Endometrial microvascular endothelial cells (primary cell): ENCODE data around the gene IL13RA1. TPM values are rescaled to one million over a fixed set of nuclear protein-coding genes. Genes with fewer than 3 reads are reported as not detected.
"Not testable (repeated sequence)": the region's sequence is repeated elsewhere in the genome, so short reads cannot be mapped to it uniquely, and the experiment has no call there.

Experiments used
- in situ Hi-C: cut with HindIII; loops from 2 replicates; pipeline ENCODE4 v1.10.0; 2017; ENCODE audit warnings: low sequenced_read_pairs, low pct_unique_long_range_greater_than_20kb; ENCODE audit errors: inconsistent ontology term
- total RNA-seq: library from RNA; depleted of rRNA; stranded (reverse); fragments of >200 nt; gene quantifications from one replicate; pipeline ENCODE4 v1.2.3, GENCODE V29; 2015; ENCODE audit errors: inconsistent ontology term

IL13RA1 gene
- total RNA-seq = 64.4 TPM

DNA sequence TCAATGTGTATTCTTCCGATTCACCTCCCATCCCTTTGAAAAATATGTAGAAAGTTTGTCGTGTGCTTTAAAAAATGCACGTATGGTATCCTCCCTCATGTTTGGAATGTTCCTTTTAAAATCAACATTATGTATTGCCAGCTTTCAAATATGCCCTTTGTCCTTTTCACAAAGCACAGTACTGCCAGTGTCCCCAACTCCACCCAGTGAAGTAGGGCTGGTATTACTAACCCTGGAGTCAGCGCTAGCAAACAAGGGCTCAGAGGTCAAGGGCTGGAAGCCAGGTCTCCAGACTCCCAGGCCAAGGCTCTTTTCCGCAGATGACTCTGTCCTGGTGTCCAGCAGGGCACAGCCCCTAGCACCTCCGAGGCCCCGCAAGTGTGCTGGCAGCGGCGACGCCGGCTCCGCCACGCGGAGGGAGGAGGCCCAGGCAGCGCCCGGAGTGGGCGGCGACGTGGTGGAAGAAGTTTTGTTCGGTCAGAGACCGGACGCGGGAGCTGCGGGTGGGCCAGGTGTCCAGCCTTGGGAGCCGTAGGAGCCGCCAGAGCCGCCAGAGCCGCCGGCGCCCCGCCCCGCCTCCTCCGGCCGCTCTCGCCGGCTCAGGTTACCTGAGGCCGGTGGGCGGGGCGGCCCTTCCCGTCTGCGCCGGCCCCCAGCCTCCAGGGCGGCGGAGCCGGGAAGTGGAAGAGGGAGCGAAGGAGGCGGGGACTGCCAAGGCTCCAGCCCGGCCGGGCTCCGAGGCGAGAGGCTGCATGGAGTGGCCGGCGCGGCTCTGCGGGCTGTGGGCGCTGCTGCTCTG lies at the start of gene IL13RA1:
Gene IL13RA1, plus strand, starts transcription at position 720 of the 799 bp plus-strand sequence. Its CDS starts 33 bp downstream, at position 753.
- in situ Hi-C loops = no loop called here

DNA sequence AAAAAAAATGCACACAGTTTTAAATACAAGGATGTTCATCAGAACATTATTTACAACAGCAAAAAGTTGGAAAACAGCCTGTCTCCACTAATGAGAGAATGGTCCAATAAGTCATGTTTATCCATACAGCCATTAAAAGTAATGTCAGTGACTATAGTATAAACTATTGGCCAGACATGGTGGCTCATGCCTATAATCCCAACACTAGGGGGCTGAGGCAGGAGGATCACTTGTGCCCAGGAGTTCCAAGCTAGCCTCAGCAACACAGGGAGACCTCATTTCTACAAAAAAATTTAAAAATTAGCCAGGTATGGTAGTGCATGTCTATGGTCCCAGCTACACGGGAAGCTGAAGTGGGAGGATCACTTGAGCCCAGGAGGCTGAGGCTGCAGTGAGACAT lies 48.1 kb upstream of the IL13RA1 start:
- in situ Hi-C loops = no loop called here

DNA sequence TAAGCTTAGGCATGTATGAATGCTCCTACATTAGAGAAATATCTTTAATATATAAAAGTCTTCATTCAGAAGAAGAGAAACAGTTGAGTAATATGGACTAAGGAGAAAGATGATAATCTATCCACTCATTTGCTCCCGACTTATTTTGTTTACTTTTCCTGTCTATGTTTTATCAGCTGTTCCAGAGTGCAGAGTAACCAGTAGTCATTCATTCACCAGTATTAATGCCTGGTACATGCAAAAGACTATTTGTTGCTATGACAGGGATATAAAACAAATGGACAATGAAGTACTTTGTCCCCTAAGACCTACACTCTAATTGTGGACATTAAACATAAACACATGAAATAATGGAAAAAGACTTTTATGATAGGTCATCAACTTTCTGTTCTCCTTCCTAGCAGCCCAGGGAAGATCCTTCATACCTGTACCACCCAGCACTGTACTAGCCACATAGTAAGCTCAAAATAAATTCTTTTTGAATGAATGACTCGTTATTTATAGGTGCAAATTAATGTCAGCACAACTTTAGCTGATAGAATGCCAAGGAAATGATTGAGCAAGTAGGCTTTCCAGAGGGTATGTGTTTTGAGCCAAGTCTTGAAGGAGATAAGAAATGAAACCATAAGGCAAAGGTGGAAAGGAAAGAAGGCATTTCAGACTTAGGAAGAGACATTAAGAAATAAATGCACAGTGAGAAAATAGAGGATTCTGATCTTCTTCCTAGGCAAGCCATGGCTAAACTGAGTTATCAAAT lies 45.0 kb upstream of the IL13RA1 start:
- in situ Hi-C loops = no loop called here

DNA sequence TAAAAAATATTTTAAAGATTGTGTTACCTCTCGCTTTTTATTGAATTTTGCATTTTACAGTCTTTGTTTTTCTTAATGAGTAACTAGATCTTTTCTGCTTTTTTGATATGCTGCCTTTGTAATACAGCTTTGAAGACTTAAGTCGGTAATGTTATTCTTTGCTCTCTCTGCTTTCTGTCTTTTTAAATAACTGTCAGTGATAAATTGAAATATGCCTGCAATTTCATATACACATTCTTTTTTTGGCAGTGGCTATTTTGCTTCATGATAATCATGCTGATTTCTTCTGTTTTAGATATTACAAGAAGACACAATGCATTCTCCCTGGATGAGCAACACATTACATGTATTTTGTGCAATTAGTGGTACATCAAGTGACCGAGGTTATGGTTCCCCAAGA lies 42.0 kb upstream of the IL13RA1 start:
- in situ Hi-C loops = no loop called here

DNA sequence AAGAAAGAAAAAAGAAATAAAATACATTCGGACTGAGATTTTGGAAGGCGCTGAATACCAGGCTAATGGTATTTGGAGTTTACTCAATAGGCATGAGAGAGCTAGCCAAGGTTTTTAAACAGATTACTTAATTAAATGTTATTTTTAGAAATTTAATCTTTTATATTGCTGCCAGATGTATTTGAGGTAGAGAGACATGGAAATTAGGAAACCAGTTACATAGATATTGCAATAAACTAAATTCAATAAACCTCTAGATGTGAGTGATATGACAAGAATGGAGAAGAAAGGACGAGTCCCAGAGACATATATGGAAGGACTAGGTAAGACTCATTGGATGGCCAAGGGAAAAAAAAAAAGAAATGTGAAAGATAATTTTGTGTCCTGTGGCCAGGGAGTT lies 38.5 kb upstream of the IL13RA1 start:
- in situ Hi-C loops = no loop called here

DNA sequence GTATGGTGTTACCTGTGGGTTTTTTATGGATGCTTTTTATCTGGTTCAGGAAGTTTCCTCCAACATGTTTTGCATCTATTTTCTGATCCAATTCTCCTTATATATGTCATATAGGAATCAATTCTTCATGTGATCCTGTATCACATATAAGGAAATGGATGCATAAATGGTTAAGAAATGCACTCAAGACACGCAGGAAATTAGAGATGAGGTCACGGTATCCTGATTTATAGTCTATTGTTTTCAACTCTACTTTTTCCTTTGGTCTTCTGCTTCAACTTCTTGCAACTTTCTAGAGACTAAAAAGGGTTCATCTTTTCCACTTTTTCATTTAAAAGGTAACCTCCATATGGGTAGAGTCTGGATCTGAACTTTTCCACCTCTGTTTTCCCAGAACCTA lies 33.6 kb upstream of the IL13RA1 start:
- in situ Hi-C loops = no loop called here

DNA sequence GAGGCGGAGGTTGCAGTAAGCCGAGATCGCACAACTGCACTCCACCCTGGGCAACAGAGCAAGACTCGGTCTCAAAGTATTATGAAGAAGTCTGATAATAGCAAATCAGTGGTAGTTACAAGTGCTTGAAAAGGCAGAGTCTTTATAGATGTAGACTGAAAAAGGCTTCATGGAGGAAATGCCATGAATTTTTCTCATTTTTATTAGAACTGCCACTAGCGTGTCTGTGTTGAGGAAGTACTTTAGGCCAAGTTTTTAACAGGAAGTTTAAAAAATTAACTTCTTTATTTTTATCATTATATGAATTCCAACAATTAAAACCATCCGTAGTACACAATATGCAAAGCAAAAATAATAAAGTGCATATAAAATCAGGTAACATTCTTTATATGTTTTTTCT lies 32.8 kb upstream of the IL13RA1 start:
- in situ Hi-C loops = no loop called here

DNA sequence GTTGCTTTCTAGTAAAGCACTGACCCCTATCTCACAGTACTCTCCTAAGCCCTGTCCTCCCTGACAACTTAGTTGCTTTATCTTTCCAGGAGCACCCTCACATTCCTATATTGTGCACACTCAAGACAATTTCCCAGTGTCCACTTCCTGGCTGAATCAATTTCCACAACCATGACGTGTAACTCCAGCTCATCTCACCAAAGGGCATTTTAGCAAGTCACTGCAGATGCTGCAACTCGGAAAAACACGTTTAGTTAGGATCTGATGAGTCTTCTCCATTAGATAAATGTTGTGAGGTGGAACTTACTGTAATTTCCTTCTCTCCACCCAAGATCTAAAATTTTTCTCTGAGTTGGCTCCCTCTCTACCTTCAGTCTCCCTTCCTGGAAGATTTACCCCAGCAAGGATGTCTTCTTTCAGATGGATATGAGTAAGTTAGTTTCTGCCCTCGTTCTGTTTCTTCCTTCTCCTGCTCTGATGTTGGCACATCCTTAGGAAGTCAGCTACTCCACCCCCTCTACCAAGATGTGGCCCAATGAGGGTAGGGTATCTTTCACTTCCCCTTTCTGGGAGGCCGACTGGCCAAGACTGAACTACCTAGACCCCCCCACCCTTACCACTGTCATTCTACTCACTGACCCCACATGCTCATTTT lies 28.8 kb upstream of the IL13RA1 start:
- in situ Hi-C loops = no loop called here

DNA sequence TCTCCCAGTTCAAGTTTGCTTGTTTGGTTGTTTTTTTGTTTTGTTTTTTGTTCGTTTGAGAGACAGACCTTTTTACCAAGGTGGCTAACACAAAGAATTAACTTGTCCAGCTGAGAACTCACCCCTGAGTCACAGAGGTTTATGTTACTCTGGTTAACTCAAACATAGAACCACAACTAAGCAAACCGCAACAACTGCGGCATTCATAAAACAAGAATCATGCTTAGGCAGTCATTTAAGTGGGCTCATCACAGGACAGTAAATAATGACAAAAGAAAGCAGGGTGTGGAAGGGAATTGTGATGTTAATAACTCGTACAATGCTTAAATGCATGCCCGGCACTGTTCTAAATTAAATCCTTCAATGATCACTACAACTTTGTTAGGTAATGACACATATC lies 24.7 kb upstream of the IL13RA1 start:
- in situ Hi-C loops = no loop called here

DNA sequence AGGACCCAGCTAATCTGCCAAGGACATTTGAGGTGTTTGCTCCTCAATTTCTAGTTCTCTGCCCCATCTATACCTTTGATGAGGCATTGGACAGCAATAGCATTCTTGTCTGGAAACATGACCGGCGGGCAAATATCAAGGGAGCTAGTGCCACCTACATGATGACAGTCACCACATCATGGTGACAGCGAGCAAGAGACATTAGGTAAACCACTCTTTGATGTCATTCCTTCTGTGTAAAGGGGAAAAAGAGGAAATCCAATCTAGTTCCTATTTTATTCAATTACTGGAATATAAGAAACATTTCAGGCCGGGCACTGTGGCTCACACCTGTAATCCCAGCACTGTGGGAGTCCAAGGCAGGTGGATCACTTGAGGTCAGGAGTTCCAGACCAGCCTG lies 20.7 kb upstream of the IL13RA1 start:
- in situ Hi-C loops = no loop called here

DNA sequence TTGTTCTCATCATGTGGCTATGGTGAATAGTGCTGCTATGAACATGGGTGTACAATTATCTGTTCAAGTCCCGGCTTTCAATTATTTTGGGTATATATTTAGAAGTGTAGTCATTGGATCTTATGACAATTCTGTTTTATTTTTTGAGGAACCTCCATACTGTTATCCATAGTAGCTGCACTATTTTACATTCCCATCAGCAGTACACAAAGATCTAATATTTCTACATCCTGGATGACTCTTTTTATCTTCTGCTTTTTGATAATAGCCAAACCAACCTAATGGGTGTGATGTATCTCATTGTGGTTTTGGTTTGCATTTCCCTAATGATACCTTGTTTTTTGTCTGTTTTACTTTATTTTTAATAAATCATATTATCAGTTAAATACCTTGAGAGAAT lies 12.9 kb upstream of the IL13RA1 start:
- in situ Hi-C loops = no loop called here

DNA sequence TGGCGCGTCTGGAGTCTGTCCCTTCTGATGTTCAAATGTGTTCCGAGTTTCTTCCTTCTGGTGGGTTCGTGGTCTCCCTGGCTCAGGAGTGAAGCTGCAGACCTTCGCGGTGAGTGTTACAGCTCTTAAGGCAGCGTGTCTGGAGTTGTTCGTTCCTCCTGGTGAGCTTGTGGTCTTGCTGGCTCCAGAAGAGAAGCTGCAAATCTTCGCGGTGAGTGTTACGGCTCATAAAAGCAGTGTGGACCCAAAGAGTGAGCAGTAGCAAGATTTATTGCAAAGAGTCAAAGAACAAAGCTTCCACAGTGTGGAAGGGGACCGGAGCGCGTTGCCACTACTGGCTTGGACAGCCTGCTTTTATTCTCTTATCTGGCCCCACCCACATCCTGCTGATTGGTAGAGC lies 11.5 kb upstream of the IL13RA1 start:
- in situ Hi-C loops = not testable (repeated sequence)

DNA sequence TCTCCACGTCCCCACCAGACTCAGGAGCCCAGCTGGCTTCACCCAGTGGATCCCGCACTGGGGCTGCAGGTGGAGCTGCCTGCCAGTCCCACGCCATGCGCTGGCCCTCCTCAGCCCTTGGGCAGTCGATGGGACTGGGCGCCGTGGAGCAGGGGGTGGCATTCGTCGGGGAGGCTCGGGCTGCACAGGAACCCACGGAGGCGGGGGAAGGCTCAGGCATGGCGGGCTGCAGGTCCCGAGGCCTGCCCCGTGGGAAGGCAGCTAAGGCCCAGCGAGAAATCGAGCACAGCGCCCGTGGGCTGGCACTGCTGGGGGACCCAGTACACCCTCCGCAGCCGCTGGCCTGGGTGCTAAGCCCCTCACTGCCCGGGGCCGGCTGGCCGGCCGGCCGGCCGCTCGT lies 10.6 kb upstream of the IL13RA1 start:
- in situ Hi-C loops = not testable (repeated sequence)

DNA sequence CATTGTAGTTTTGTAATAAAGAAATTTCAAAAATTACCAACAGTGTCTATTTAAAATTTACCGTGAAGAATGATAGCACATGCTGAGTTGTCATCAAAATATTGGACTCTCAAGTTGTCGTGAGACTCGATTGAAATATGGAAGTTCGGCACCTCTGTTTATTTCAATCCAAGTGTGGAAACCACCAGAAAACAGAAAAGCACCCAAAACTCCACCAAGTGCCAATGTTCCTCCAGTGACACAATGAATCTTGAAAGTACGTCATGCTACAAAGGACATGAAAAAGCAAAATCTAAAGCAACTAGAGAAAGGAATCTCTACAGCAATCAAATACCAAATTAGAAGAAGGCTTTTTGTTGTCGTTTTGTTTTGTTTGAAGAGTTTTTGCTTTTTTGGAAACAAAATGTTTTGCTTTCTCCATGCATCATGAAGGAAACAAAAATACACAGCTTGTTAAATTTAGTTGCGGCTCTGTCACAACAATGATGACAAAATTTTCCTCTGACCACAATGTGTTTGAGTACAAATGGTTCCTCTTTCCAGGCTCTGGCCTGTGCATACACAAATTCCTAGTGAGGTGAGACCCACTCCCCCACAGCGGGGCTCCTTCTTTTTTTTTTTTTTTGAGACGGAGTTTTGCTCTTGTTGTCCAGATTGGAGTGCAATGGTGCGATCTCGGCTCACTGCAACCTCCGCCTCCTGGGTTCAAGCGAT lies 9.6 kb upstream of the IL13RA1 start:
- in situ Hi-C loops = no loop called here

DNA sequence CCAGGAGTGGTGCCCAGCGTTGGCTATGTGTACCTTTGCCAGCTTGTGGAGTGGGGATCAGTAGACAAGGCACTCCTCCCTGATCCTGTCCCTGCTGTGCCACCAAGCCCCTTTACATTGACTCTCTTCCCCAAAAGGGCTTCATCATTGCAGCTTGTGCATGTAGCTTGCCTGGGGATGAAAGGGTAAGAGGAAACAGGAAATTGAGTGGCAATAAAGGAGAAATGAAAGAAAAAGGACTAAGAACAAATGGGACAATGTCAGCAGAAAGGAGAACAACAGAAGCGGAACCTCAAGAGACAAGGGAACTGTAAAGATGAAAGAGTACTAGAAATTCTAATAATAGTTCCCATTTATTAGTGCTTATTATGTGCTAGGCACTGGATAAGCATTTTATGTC lies 8.7 kb upstream of the IL13RA1 start:
- in situ Hi-C loops = no loop called here

DNA sequence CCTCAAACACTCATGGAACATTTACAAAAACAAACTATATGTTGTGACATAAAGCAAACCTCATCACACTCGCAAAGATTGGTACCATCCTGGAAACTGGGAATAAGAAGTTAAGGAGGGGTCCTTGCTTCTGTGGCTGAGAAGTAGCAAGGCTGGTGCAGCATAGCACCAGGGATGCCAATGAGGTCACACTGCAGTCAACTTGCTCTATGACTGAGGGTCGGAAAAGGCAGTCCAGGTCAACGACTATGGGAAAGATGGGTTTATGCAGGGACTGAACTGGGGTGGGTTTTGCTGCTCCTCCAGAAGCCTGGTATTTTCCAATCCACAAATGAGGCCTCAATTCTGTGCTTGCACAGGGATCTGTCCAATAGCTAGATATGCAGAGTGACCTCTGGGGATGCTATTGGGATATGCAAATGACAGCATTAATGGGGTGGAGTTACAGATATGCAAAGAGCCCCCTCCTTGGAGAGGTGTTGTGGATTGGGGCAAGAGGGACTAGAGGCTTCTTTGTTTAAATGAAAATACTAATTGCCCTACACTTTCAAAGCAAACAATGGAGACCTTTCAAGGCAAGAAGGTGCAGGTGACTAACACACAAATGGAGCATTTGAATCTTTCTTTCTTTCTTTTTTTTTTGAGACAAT lies 7.2 kb upstream of the IL13RA1 start:
- in situ Hi-C loops = no loop called here

DNA sequence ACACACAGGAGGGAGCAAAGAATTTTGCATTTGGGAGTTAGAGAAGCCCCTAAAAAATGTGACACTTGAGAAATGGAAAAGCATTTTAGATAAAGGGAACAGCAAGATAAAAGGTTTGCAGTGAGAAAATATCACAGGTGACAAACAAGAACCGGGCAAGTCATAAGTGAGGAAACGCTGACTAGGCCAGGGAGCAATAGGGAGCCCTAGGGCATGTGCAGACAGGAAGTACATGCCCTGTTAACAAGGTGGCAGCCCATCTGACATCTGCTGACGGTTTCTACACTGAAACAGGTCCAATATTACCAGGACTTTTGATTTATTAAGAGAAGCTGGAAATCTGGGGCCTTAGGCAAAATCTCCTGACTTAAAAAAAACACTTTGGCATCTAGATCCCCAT lies 4.0 kb upstream of the IL13RA1 start:
- in situ Hi-C loops = no loop called here

DNA sequence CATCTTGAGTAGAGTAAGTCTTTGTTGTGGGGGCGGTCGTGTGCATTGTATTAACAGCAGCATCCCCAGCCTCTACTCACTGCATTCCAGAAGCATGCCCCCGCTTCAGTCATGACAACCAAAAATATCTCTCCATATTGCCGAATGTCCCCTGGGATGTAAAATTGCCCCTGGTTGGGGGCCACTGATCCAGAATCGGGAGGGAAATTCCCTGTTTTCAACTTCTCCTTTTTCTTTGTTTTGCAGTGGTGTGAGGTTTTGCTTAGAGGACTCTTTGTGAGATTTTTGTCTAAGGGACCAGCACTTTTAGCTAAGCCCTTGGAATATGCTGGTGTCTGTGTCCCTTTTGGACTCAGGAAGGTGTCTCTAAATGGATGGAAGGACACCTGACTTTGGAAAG lies 3.0 kb upstream of the IL13RA1 start:
- in situ Hi-C loops = no loop called here

DNA sequence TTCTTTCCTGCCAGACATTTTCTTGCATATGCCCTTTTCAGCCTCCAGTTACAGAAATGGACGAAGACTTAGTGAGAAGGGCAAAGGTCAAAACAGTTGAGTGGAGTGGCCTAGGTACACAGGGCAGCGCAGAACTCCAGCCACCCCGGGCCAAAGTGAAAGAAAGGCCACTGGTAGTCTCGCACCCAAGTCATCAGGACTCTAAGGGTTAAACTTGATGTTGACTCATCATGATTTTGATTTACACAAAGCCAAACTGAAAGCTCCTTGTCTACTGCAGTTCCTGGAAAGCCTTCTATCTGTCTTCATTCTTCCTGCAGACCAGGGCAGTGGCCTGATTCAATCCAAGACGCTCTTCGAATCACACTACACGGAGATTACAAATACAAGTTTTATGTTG lies 2.6 kb upstream of the IL13RA1 start:
- in situ Hi-C loops = no loop called here
